Uterus (tissue), 2 donors: Measurements from ENCODE around the gene GSG1L2.

Experiments used
- POLR2A ChIP-seq, 2 donors: fragments of 450-650 bp; IDR thresholded peaks; one replicate each; pipeline ENCODE4 v1.6.1; 2016; ENCODE audit warnings: antibody characterized with exemption in 2 of 2, mild to moderate bottlenecking in 1 of 2, moderate library complexity in 1 of 2
- TF ChIP-seq, protein P1 (sequence below), 4 experiments: fragments of 200-600 bp in 2 of 4; fragments of 450-650 bp in 2 of 4; sonication (generic) in 2 of 4; IDR thresholded peaks; one replicate each; pipeline ENCODE4 v1.5.1; 2016 to 2019; ENCODE audit warnings: antibody characterized with exemption in 4 of 4, mild to moderate bottlenecking in 2 of 4, moderate library complexity in 1 of 4

DNA sequence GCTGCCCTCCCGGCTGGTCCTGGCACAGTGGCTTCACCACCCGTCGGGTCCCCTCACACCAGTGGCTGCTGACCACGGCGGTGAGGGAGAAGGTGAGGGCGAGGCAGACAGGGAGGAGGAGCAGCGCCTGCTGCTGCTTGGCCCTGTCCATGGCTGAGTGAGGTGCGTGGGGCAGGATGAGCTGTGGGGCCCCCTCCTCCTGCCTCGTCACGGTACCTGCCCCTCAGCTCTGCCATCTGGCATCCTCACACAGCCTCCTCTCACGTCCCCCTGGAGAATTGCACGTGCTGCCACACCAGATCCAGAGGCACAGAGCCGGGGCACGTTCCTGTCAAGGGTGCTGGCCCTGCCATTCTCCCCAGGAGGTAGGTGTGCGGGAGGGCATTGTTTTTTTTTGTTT is at the start of gene GSG1L2:
- TF ChIP-seq POLR2A (IDR thresholded peaks at IDR 0.05) = no peak
- TF ChIP-seq, protein P1, sequence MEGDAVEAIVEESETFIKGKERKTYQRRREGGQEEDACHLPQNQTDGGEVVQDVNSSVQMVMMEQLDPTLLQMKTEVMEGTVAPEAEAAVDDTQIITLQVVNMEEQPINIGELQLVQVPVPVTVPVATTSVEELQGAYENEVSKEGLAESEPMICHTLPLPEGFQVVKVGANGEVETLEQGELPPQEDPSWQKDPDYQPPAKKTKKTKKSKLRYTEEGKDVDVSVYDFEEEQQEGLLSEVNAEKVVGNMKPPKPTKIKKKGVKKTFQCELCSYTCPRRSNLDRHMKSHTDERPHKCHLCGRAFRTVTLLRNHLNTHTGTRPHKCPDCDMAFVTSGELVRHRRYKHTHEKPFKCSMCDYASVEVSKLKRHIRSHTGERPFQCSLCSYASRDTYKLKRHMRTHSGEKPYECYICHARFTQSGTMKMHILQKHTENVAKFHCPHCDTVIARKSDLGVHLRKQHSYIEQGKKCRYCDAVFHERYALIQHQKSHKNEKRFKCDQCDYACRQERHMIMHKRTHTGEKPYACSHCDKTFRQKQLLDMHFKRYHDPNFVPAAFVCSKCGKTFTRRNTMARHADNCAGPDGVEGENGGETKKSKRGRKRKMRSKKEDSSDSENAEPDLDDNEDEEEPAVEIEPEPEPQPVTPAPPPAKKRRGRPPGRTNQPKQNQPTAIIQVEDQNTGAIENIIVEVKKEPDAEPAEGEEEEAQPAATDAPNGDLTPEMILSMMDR (IDR thresholded peaks at IDR 0.05) = no peak
